Nephron (organoid): ENCODE measurements around the gene MTHFD1L.
A peak's percentile ranks its signal among the peaks of the same experiment; 100 is the strongest.

Experiments used
- H3K27ac Mint-ChIP-seq, 3 experiments: 2 replicates each; pipeline ENCODE4 v1.8.0; 2020; ENCODE audit warnings: mixed read lengths in 3 of 3, mild to moderate bottlenecking in 2 of 3, moderate library complexity in 1 of 3
- H3K27me3 Mint-ChIP-seq: 2 replicates; pipeline ENCODE4 v1.8.0; 2021; ENCODE audit warnings: low read depth, mild to moderate bottlenecking, moderate library complexity, mixed read lengths
- H3K36me3 Mint-ChIP-seq: 2 replicates; pipeline ENCODE4 v1.8.0; 2020; ENCODE audit warnings: low read depth, mixed read lengths
- H3K4me1 Mint-ChIP-seq: 2 replicates; pipeline ENCODE4 v1.8.0; 2020; ENCODE audit warnings: mixed read lengths
- H3K4me3 Mint-ChIP-seq, 3 experiments: 2 replicates each; pipeline ENCODE4 v1.8.0; 2020; ENCODE audit warnings: mild to moderate bottlenecking in 3 of 3, mixed read lengths in 3 of 3, moderate library complexity in 2 of 3
- H3K9me3 Mint-ChIP-seq: 2 replicates; pipeline ENCODE4 v1.8.0; 2020; ENCODE audit warnings: mixed read lengths
- CTCF ChIP-seq, 3 experiments: fragments of 200-600 bp; sonication (generic); IDR thresholded peaks; one replicate each; pipeline ENCODE4 v1.5.0; 2021; ENCODE audit warnings: antibody characterized with exemption in 3 of 3; ENCODE audit not compliant: unreplicated experiment in 3 of 3

Gene MTHFD1L

GRCh38 chr6:150915131-150915879 lies 49.8 kb downstream of the MTHFD1L start:
- peak overlapping the region in 2 of 3 experiments; percentile 38 to 67 for H3K27ac Mint-ChIP-seq
- H3K9me3 Mint-ChIP-seq: no peaks in the 10 kb centered on the region
- peaks cover 30% of the 10 kb centered on the region for H3K36me3 Mint-ChIP-seq
- peaks cover 13% of the 10 kb centered on the region for H3K4me1 Mint-ChIP-seq
- no peaks in the 10 kb centered on the region for H3K27me3 Mint-ChIP-seq
- no peak overlapping the region for H3K4me3 Mint-ChIP-seq
- no peak for TF ChIP-seq CTCF (IDR thresholded peaks at IDR 0.05; ENCODE audit: unreplicated experiment in 3 of 3)

DNA sequence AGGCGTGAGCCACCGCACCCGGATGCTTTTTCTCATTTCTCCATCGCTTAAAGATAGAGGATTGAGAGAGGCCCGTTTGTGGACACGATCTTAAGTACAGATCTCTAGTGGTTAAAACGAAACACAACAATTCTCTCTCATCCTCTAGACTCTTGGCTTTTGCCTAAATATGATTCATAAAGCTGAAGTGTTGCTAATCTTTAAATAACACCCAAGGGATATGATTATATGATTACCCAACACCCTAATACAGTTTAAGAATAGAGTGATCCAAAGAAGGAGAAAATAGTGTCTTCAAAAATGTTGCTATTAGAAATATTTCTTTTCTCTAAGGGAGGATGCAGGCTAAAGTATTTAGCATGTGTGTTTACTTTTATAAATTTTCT lies 50.4 kb downstream of the MTHFD1L start:
- Mint-ChIP-seq H3K4me3 (no peak overlapping the region), H3K27ac (peak overlapping the region in 1 of 3 experiments; percentile 5), H3K4me1 (peaks cover 13% of the 10 kb centered on the region), H3K27me3 (no peaks in the 10 kb centered on the region), H3K9me3 (no peaks in the 10 kb centered on the region), H3K36me3 (peaks cover 30% of the 10 kb centered on the region)
- no peak for TF ChIP-seq CTCF (IDR thresholded peaks at IDR 0.05; ENCODE audit: unreplicated experiment in 3 of 3)

DNA sequence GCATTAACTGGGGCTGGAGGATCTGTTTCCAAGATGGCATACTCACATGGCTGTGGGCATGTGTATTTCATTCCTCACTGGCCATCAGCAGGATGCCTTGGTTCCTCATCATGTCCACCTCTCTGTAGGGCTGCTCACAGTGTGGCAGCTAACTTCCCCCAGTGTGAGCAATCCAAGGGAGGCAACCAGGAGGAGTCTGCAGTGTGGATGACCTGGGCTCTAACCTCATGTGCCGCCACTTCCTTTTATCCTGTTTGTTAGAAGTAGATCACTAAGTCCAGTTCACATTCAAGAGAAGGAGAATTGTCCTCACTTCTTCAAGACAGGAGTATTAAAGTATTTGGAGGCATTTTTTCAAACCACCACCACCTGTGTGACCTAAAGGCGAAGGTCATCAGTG lies 54.4 kb downstream of the MTHFD1L start:
- TF ChIP-seq CTCF (IDR thresholded peaks at IDR 0.05; ENCODE audit: unreplicated experiment in 3 of 3): no peak
- Mint-ChIP-seq H3K9me3 (no peaks in the 10 kb centered on the region), H3K27ac (no peak overlapping the region), H3K36me3 (peaks cover 24% of the 10 kb centered on the region), H3K4me1 (peaks cover 4% of the 10 kb centered on the region), H3K4me3 (no peak overlapping the region), H3K27me3 (no peaks in the 10 kb centered on the region)

- no peak for TF ChIP-seq CTCF (IDR thresholded peaks at IDR 0.05; ENCODE audit: unreplicated experiment in 3 of 3)
- H3K27me3 Mint-ChIP-seq: no peaks in the 10 kb centered on the region
- H3K27ac Mint-ChIP-seq: no peak overlapping the region
- H3K36me3 Mint-ChIP-seq: peaks cover 32% of the 10 kb centered on the region
- H3K4me1 Mint-ChIP-seq: peaks cover 17% of the 10 kb centered on the region
- H3K4me3 Mint-ChIP-seq: no peak overlapping the region
- H3K9me3 Mint-ChIP-seq: no peaks in the 10 kb centered on the region
These were observed 56.6 kb downstream of the MTHFD1L start for GRCh38 chr6:150922137-150922536.

DNA sequence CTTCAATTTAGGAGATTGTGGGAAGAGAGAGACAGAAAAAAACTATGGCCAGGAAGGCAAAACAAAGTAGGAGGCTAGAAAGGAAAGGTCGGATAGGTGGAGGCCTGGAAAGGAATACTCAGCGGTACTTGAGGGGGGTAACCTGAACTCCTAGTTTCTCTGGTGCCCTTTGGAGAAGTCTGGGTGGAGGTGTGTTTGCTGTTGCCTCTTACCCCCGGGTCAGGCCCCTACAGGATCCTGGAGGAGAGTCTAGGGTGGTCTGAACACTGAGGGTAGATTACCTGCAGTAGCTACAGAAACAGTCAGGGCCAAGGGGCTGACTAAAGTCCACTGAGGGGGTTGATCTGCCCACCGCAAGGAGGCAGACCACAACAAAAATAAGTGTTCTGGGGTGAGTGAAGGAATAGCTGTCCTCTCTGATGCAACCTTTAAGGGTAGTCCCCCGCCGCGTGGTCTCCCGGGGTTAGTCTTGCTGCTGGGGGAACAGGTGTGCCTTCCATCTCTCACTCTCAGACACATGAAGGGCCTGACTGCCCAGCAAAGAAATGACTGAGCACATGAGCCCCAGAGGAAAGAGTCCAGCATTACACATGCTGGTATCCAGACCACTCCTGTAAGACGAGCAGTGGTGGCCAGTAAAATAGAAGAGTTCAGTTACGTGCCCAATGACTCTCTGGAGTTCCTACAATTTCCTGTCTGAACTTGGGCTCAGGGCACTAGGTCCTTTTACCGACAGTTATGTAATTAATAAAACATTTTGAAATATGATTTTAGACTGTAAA lies 59.5 kb downstream of the MTHFD1L start:
- Mint-ChIP-seq H3K27me3 (no peaks in the 10 kb centered on the region), H3K4me3 (no peak overlapping the region), H3K4me1 (peaks cover 26% of the 10 kb centered on the region), H3K36me3 (peaks cover 25% of the 10 kb centered on the region), H3K27ac (peak overlapping the region in 2 of 3 experiments; percentile 24 to 38), H3K9me3 (no peaks in the 10 kb centered on the region)
- no peak for TF ChIP-seq CTCF (IDR thresholded peaks at IDR 0.05; ENCODE audit: unreplicated experiment in 3 of 3)
